ENCODE results near the gene C11orf98. TPM values are rescaled to one million over a fixed set of nuclear protein-coding genes. Genes with fewer than 3 reads are reported as not detected.
"Not testable (repeated sequence)": the region's sequence is repeated elsewhere in the genome, so short reads cannot be mapped to it uniquely, and the experiment has no call there.

The C11orf98 gene
- total RNA-seq, 1 experiment from 2014 or later = 116 TPM

GRCh38 chr11:62682518-62682917 lies 17.5 kb upstream of the C11orf98 start:
- no peak for DNase-seq (ENCODE audit: low read depth)

GRCh38 chr11:62680825-62681240 lies 15.8 kb upstream of the C11orf98 start:
- DNase-seq (ENCODE audit: low read depth) = peak; percentile 64

- peak; percentile 91 for DNase-seq (ENCODE audit: low read depth)
Observed at GRCh38 chr11:62678770-62679696, 14.0 kb upstream of the C11orf98 start, which contains the start of gene UBXN1. UBXN1 (minus strand) TSS chr11:62679073; CDS start chr11:62678923, 150 bp downstream.

- no peak for DNase-seq (ENCODE audit: low read depth)
Observed at GRCh38 chr11:62678433-62678769, 13.4 kb upstream of the C11orf98 start.

GRCh38 chr11:62677714-62678113 lies 12.7 kb upstream of the C11orf98 start:
- no peak for DNase-seq (ENCODE audit: low read depth)

- no peak for DNase-seq (ENCODE audit: low read depth)
Observed at GRCh38 chr11:62677156-62677555, 12.1 kb upstream of the C11orf98 start.

- DNase-seq (ENCODE audit: low read depth) = no peak
Observed at GRCh38 chr11:62676698-62677097, 11.7 kb upstream of the C11orf98 start.

GRCh38 chr11:62675415-62675814 lies 10.4 kb upstream of the C11orf98 start:
- not testable (repeated sequence) for DNase-seq (ENCODE audit: low read depth)

GRCh38 chr11:62673196-62673525 lies 8.2 kb upstream of the C11orf98 start:
- no peak for DNase-seq (ENCODE audit: low read depth)

GRCh38 chr11:62671608-62672389 lies 6.8 kb upstream of the C11orf98 start, which contains the start of the genes LBHD1 and UQCC3:
LBHD1 (minus strand) TSS chr11:62672267; CDS start chr11:62670031, 2,236 bp downstream.
UQCC3 (plus strand) TSS chr11:62671673; CDS start chr11:62671746, 73 bp downstream.
- peak; percentile 86 for DNase-seq (ENCODE audit: low read depth)

GRCh38 chr11:62671236-62671607 lies 6.2 kb upstream of the C11orf98 start:
- no peak for DNase-seq (ENCODE audit: low read depth)

- no peak for DNase-seq (ENCODE audit: low read depth)
Observed at GRCh38 chr11:62669420-62670161, 4.6 kb upstream of the C11orf98 start.

- no peak for DNase-seq (ENCODE audit: low read depth)
Observed at GRCh38 chr11:62667460-62667859, 2.5 kb upstream of the C11orf98 start.

GRCh38 chr11:62666259-62666926 lies 1.4 kb upstream of the C11orf98 start:
- no peak for DNase-seq (ENCODE audit: low read depth)

- DNase-seq (ENCODE audit: low read depth) = peak; percentile 51
Observed at GRCh38 chr11:62665599-62666258, 719 bp upstream of the C11orf98 start.

- peak; percentile 67 for DNase-seq (ENCODE audit: low read depth)
Observed at GRCh38 chr11:62664405-62665074, 470 bp downstream of the C11orf98 start.

- no peak for DNase-seq (ENCODE audit: low read depth)
Observed at GRCh38 chr11:62656796-62657429, 8.1 kb downstream of the C11orf98 start.

- DNase-seq (ENCODE audit: low read depth) = no peak
Observed at GRCh38 chr11:62654297-62654696, 10.7 kb downstream of the C11orf98 start.

- DNase-seq (ENCODE audit: low read depth) = no peak
Observed at GRCh38 chr11:62652161-62653006, 12.6 kb downstream of the C11orf98 start.
